ENCODE measurements around the gene TOR3A. TPM values are rescaled to one million over a fixed set of nuclear protein-coding genes. Genes with fewer than 3 reads are reported as not detected.

The TOR3A gene
- total RNA-seq, 2 donors from 2014 or later = 37.4 to 69.2 TPM

GRCh38 chr1:179101566-179101965 is 19.7 kb downstream of the TOR3A start:
- H3K4me3 ChIP-seq = no peak overlapping the region
- no peak for TF ChIP-seq CTCF (IDR thresholded peaks at IDR 0.05)
- ATAC-seq (ENCODE audit: insufficient number of reproducible peaks, low FRiP score, low read depth) (no peak), DNase-seq (ENCODE audit: low spot score) (no peak)
- no peaks in the 10 kb centered on the region for H3K36me3 ChIP-seq
- H3K4me1 ChIP-seq (ENCODE audit: control insufficient read depth in 1 of 2, low read depth in 2 of 2) = no peaks in the 10 kb centered on the region
- no peak overlapping the region for H3K27ac ChIP-seq
- no peaks in the 10 kb centered on the region for H3K27me3 ChIP-seq (replicated peaks; ENCODE audit: insufficient read depth)
- H3K9me3 ChIP-seq = no peaks in the 10 kb centered on the region

GRCh38 chr1:179103999-179104398 is 22.1 kb downstream of the TOR3A start:
- no peak for DNase-seq (ENCODE audit: low spot score)
- H3K27me3 ChIP-seq (replicated peaks; ENCODE audit: insufficient read depth) = no peaks in the 10 kb centered on the region
- no peak overlapping the region for H3K4me3 ChIP-seq
- peaks cover 13% of the 10 kb centered on the region for H3K36me3 ChIP-seq
- no peak for TF ChIP-seq CTCF (IDR thresholded peaks at IDR 0.05)
- ATAC-seq (ENCODE audit: insufficient number of reproducible peaks, low FRiP score, low read depth) = no peak
- no peak overlapping the region for H3K27ac ChIP-seq
- H3K9me3 ChIP-seq = no peaks in the 10 kb centered on the region
- H3K4me1 ChIP-seq (ENCODE audit: control insufficient read depth in 1 of 2, low read depth in 2 of 2) = no peaks in the 10 kb centered on the region

- H3K27me3 ChIP-seq (replicated peaks; ENCODE audit: insufficient read depth) = no peaks in the 10 kb centered on the region
- no peaks in the 10 kb centered on the region for H3K9me3 ChIP-seq
- no peak overlapping the region for H3K27ac ChIP-seq
- peaks cover 18% of the 10 kb centered on the region for H3K36me3 ChIP-seq
- no peak for DNase-seq (ENCODE audit: low spot score)
- H3K4me1 ChIP-seq (ENCODE audit: control insufficient read depth in 1 of 2, low read depth in 2 of 2) = no peaks in the 10 kb centered on the region
- no peak for ATAC-seq (ENCODE audit: insufficient number of reproducible peaks, low FRiP score, low read depth)
- H3K4me3 ChIP-seq = no peak overlapping the region
- no peak for TF ChIP-seq CTCF (IDR thresholded peaks at IDR 0.05)
These were observed 22.9 kb downstream of the TOR3A start for GRCh38 chr1:179104611-179105250.

GRCh38 chr1:179105393-179105792 is 23.5 kb downstream of the TOR3A start:
- no peak overlapping the region for H3K4me3 ChIP-seq
- H3K27ac ChIP-seq = no peak overlapping the region
- ATAC-seq (ENCODE audit: insufficient number of reproducible peaks, low FRiP score, low read depth) (no peak), DNase-seq (ENCODE audit: low spot score) (no peak)
- H3K4me1 ChIP-seq (ENCODE audit: control insufficient read depth in 1 of 2, low read depth in 2 of 2) = no peaks in the 10 kb centered on the region
- no peaks in the 10 kb centered on the region for H3K9me3 ChIP-seq
- H3K27me3 ChIP-seq (replicated peaks; ENCODE audit: insufficient read depth) = no peaks in the 10 kb centered on the region
- TF ChIP-seq CTCF (IDR thresholded peaks at IDR 0.05) = no peak
- peaks cover 24% of the 10 kb centered on the region for H3K36me3 ChIP-seq

- ATAC-seq (ENCODE audit: insufficient number of reproducible peaks, low FRiP score, low read depth) (no peak), DNase-seq (ENCODE audit: low spot score) (no peak)
- no peak overlapping the region for H3K4me3 ChIP-seq
- no peaks in the 10 kb centered on the region for H3K9me3 ChIP-seq
- H3K4me1 ChIP-seq (ENCODE audit: control insufficient read depth in 1 of 2, low read depth in 2 of 2) = no peaks in the 10 kb centered on the region
- peaks cover 43% of the 10 kb centered on the region for H3K36me3 ChIP-seq
- no peaks in the 10 kb centered on the region for H3K27me3 ChIP-seq (replicated peaks; ENCODE audit: insufficient read depth)
- H3K27ac ChIP-seq = no peak overlapping the region
- TF ChIP-seq CTCF (IDR thresholded peaks at IDR 0.05) = no peak
These were observed 26.1 kb downstream of the TOR3A start for GRCh38 chr1:179107706-179108629.

Measured in thoracic aorta (tissue), 2 donors.